Activated naive CD8-positive, alpha-beta T cell treated with anti-CD3 and anti-CD28 coated beads for 36 hours (primary cell): ENCODE results near the gene AMER3. TPM values are rescaled to one million over a fixed set of nuclear protein-coding genes. Genes with fewer than 3 reads are reported as not detected.
A peak's percentile ranks its signal among the peaks of the same experiment; 100 is the strongest.

Experiments
- DNase-seq: peaks from one replicate; pipeline ENCODE4 v3.0.0; 2021
- H3K27ac Mint-ChIP-seq: one replicate; pipeline ENCODE4 v1.8.0; 2022; ENCODE audit warnings: mild to moderate bottlenecking, moderate library complexity, mixed read lengths
- H3K27me3 Mint-ChIP-seq: one replicate; pipeline ENCODE4 v1.8.0; 2022; ENCODE audit warnings: mild to moderate bottlenecking, mixed read lengths
- H3K36me3 Mint-ChIP-seq: one replicate; pipeline ENCODE4 v1.8.0; 2021; ENCODE audit warnings: mild to moderate bottlenecking, mixed read lengths
- H3K4me1 Mint-ChIP-seq: one replicate; pipeline ENCODE4 v1.8.0; 2021; ENCODE audit warnings: mixed read lengths
- H3K4me3 Mint-ChIP-seq: one replicate; pipeline ENCODE4 v1.8.0; 2022; ENCODE audit warnings: mild to moderate bottlenecking, moderate library complexity, mixed read lengths
- H3K9me3 Mint-ChIP-seq: one replicate; pipeline ENCODE4 v1.8.0; 2022; ENCODE audit warnings: mixed read lengths
- total RNA-seq, 2 experiments: library from RNA; stranded (reverse); gene quantifications; one replicate each; pipeline ENCODE4 v1.2.3, GENCODE V29; 2021

Gene AMER3
- total RNA-seq, 2 experiments from 2014 or later: not detected

GRCh38 chr2:130790804-130791616, 35.7 kb downstream of the AMER3 start:
- DNase-seq: no peak
- Mint-ChIP-seq H3K36me3 (no peaks in the 10 kb centered on the region), H3K27ac (no peak overlapping the region), H3K9me3 (no peaks in the 10 kb centered on the region), H3K4me3 (no peak overlapping the region), H3K27me3 (peaks cover 7% of the 10 kb centered on the region), H3K4me1 (no peaks in the 10 kb centered on the region)

GRCh38 chr2:130791617-130791939, 36.2 kb downstream of the AMER3 start:
- Mint-ChIP-seq H3K4me3 (no peak overlapping the region), H3K27ac (no peak overlapping the region), H3K4me1 (no peaks in the 10 kb centered on the region), H3K36me3 (no peaks in the 10 kb centered on the region), H3K9me3 (no peaks in the 10 kb centered on the region), H3K27me3 (peaks cover 7% of the 10 kb centered on the region)
- no peak for DNase-seq

GRCh38 chr2:130795431-130795830, 40.1 kb downstream of the AMER3 start:
- no peaks in the 10 kb centered on the region for H3K36me3 Mint-ChIP-seq
- no peak overlapping the region for H3K4me3 Mint-ChIP-seq
- H3K9me3 Mint-ChIP-seq: no peaks in the 10 kb centered on the region
- H3K4me1 Mint-ChIP-seq: peaks cover 3% of the 10 kb centered on the region
- peaks cover 7% of the 10 kb centered on the region for H3K27me3 Mint-ChIP-seq
- DNase-seq: no peak
- H3K27ac Mint-ChIP-seq: no peak overlapping the region

- Mint-ChIP-seq H3K36me3 (no peaks in the 10 kb centered on the region), H3K27ac (no peak overlapping the region), H3K4me1 (peaks cover 3% of the 10 kb centered on the region), H3K9me3 (no peaks in the 10 kb centered on the region), H3K27me3 (peaks cover 7% of the 10 kb centered on the region), H3K4me3 (no peak overlapping the region)
- DNase-seq: no peak
These were observed 41.0 kb downstream of the AMER3 start for GRCh38 chr2:130796290-130796689.

GRCh38 chr2:130797493-130798435, 42.4 kb downstream of the AMER3 start:
- peaks cover 7% of the 10 kb centered on the region for H3K27me3 Mint-ChIP-seq
- no peaks in the 10 kb centered on the region for H3K9me3 Mint-ChIP-seq
- peak overlapping the region; percentile 42 for H3K4me3 Mint-ChIP-seq
- peaks cover 3% of the 10 kb centered on the region for H3K4me1 Mint-ChIP-seq
- no peak overlapping the region for H3K27ac Mint-ChIP-seq
- no peaks in the 10 kb centered on the region for H3K36me3 Mint-ChIP-seq
- DNase-seq: peak; percentile 93

- Mint-ChIP-seq H3K36me3 (no peaks in the 10 kb centered on the region), H3K27ac (no peak overlapping the region), H3K27me3 (peaks cover 6% of the 10 kb centered on the region), H3K9me3 (no peaks in the 10 kb centered on the region), H3K4me1 (peaks cover 3% of the 10 kb centered on the region), H3K4me3 (peak overlapping the region; percentile 42)
- no peak for DNase-seq
These were observed 43.3 kb downstream of the AMER3 start for GRCh38 chr2:130798472-130799218.

- Mint-ChIP-seq H3K27ac (no peak overlapping the region), H3K9me3 (no peaks in the 10 kb centered on the region), H3K27me3 (peaks cover 5% of the 10 kb centered on the region), H3K4me3 (no peak overlapping the region), H3K4me1 (peaks cover 3% of the 10 kb centered on the region), H3K36me3 (no peaks in the 10 kb centered on the region)
- no peak for DNase-seq
These were observed 44.0 kb downstream of the AMER3 start for GRCh38 chr2:130799295-130799694.

- peaks cover 6% of the 10 kb centered on the region for H3K4me1 Mint-ChIP-seq
- peaks cover 9% of the 10 kb centered on the region for H3K27me3 Mint-ChIP-seq
- H3K27ac Mint-ChIP-seq: no peak overlapping the region
- H3K9me3 Mint-ChIP-seq: no peaks in the 10 kb centered on the region
- H3K36me3 Mint-ChIP-seq: no peaks in the 10 kb centered on the region
- no peak overlapping the region for H3K4me3 Mint-ChIP-seq
- DNase-seq: no peak
These were observed 50.3 kb downstream of the AMER3 start for GRCh38 chr2:130805613-130806012.

- no peak overlapping the region for H3K4me3 Mint-ChIP-seq
- DNase-seq: no peak
These were observed 51.0 kb downstream of the AMER3 start for GRCh38 chr2:130806370-130806769.

GRCh38 chr2:130807659-130808385, 52.5 kb downstream of the AMER3 start:
- H3K9me3 Mint-ChIP-seq: no peaks in the 10 kb centered on the region
- H3K27ac Mint-ChIP-seq: no peak overlapping the region
- peaks cover 6% of the 10 kb centered on the region for H3K4me1 Mint-ChIP-seq
- peaks cover 18% of the 10 kb centered on the region for H3K27me3 Mint-ChIP-seq
- DNase-seq: no peak
- no peak overlapping the region for H3K4me3 Mint-ChIP-seq
- H3K36me3 Mint-ChIP-seq: no peaks in the 10 kb centered on the region

More at GRCh38 chr2:130806370-130806769, 51.0 kb downstream of the AMER3 start:
- peaks cover 9% of the 10 kb centered on the region for H3K27me3 Mint-ChIP-seq
- H3K27ac Mint-ChIP-seq: no peak overlapping the region
- no peaks in the 10 kb centered on the region for H3K9me3 Mint-ChIP-seq
- no peaks in the 10 kb centered on the region for H3K36me3 Mint-ChIP-seq
- peaks cover 6% of the 10 kb centered on the region for H3K4me1 Mint-ChIP-seq

GRCh38 chr2:130808482-130809268, 53.3 kb downstream of the AMER3 start:
- peaks cover 6% of the 10 kb centered on the region for H3K4me1 Mint-ChIP-seq
- no peaks in the 10 kb centered on the region for H3K36me3 Mint-ChIP-seq
- no peak for DNase-seq
- peaks cover 18% of the 10 kb centered on the region for H3K27me3 Mint-ChIP-seq
- no peak overlapping the region for H3K4me3 Mint-ChIP-seq
- no peaks in the 10 kb centered on the region for H3K9me3 Mint-ChIP-seq
- H3K27ac Mint-ChIP-seq: no peak overlapping the region

GRCh38 chr2:130810490-130810889, 55.1 kb downstream of the AMER3 start:
- DNase-seq: no peak
- H3K9me3 Mint-ChIP-seq: no peaks in the 10 kb centered on the region
- peaks cover 18% of the 10 kb centered on the region for H3K27me3 Mint-ChIP-seq
- H3K4me3 Mint-ChIP-seq: no peak overlapping the region
- H3K27ac Mint-ChIP-seq: no peak overlapping the region
- H3K4me1 Mint-ChIP-seq: peaks cover 6% of the 10 kb centered on the region
- no peaks in the 10 kb centered on the region for H3K36me3 Mint-ChIP-seq

GRCh38 chr2:130813722-130814121, 58.4 kb downstream of the AMER3 start:
- H3K27ac Mint-ChIP-seq: no peak overlapping the region

More at GRCh38 chr2:130813722-130814121, 58.4 kb downstream of the AMER3 start:
- no peaks in the 10 kb centered on the region for H3K36me3 Mint-ChIP-seq
- peaks cover 18% of the 10 kb centered on the region for H3K27me3 Mint-ChIP-seq
- H3K4me3 Mint-ChIP-seq: no peak overlapping the region
- H3K4me1 Mint-ChIP-seq: no peaks in the 10 kb centered on the region
- DNase-seq: no peak
- no peaks in the 10 kb centered on the region for H3K9me3 Mint-ChIP-seq
